Panc1 (cell line): ENCODE results near the gene SLX9. TPM values are rescaled to one million over a fixed set of nuclear protein-coding genes. Genes with fewer than 3 reads are reported as not detected.

Source experiments
- ATAC-seq: fragments of 200-7000 bp; cut with Tn5 transposase; 2 replicates; pipeline ENCODE4 v1.9.1; 2020; ENCODE audit warnings: mild to moderate bottlenecking, moderate library complexity
- BruUV-seq: library from RNA; stranded (reverse); fragments of 400-500 nt; replicated peaks from 2 replicates; lab custom pipeline; 2021; lab: Mats Ljungman, UMichigan
- CTCF ChIA-PET: fragments of 300-600 bp; sonication (Branson Sonifier 250); formaldehyde crosslinking; loops from one replicate; lab custom pipeline; 2022; ENCODE audit warnings: antibody characterized with exemption; lab: Charles Lee
- POLR2A ChIA-PET: fragments of 300-600 bp; sonication (Branson Sonifier 250); formaldehyde crosslinking; loops from one replicate; lab custom pipeline; 2022; ENCODE audit warnings: antibody characterized with exemption; lab: Charles Lee
- DNase-seq: peaks from one replicate; pipeline ENCODE4 v3.0.0-alpha.2; 2010; ENCODE audit warnings: low read depth, low spot score
- H3K27ac ChIP-seq: 2 replicates; pipeline ENCODE4 v1.5.1; 2011; ENCODE audit warnings: mild to moderate bottlenecking, low read length, inconsistent platforms
- H3K27me3 ChIP-seq: fragments of 200-500 bp; sonication (Bioruptor generic); 2 replicates; pipeline ENCODE4 v1.6.0; 2014; ENCODE audit warnings: low read length, inconsistent platforms; ENCODE audit not compliant: control insufficient read depth, insufficient read depth
- H3K36me3 ChIP-seq: fragments of 200-500 bp; sonication (Bioruptor generic); 2 replicates; pipeline ENCODE4 v1.5.1; 2014; ENCODE audit warnings: inconsistent platforms, mild to moderate bottlenecking, low read length, moderate library complexity; ENCODE audit not compliant: control insufficient read depth, insufficient read depth
- H3K4me1 ChIP-seq: 2 replicates; pipeline ENCODE4 v1.5.1; 2011; ENCODE audit warnings: inconsistent platforms, mild to moderate bottlenecking, low read length, moderate library complexity; ENCODE audit not compliant: control insufficient read depth, insufficient read depth
- H3K4me3 ChIP-seq, 2 experiments: 2 replicates each; pipeline ENCODE4 v1.5.1; 2011 to 2012; ENCODE audit warnings: low read depth in 2 of 2, low read length in 2 of 2, mild to moderate bottlenecking in 2 of 2, inconsistent platforms in 1 of 2, moderate library complexity in 1 of 2
- H3K9me3 ChIP-seq: fragments of 200-500 bp; sonication (Bioruptor generic); 2 replicates; pipeline ENCODE4 v1.5.1; 2014; ENCODE audit warnings: low read depth, mild to moderate bottlenecking, inconsistent platforms, low read length, moderate library complexity; ENCODE audit not compliant: control insufficient read depth, insufficient read depth
- CTCF ChIP-seq: fragments of 450-650 bp; IDR thresholded peaks from 2 replicates; pipeline ENCODE4 v1.5.1; 2017; ENCODE audit warnings: mild to moderate bottlenecking
- POLR2AphosphoS5 ChIP-seq: IDR thresholded peaks from 2 replicates; pipeline ENCODE4 v1.6.1; 2012; ENCODE audit warnings: mild to moderate bottlenecking, low read depth, low read length, moderate library complexity
- REST ChIP-seq, 2 experiments: IDR thresholded peaks; 2 replicates each; pipeline ENCODE4 v1.6.1; 2011 to 2012; ENCODE audit warnings: low read depth in 2 of 2, control low read depth in 1 of 2, low read length in 1 of 2, mild to moderate bottlenecking in 1 of 2, moderate library complexity in 1 of 2; ENCODE audit not compliant: insufficient read depth in 1 of 2
- SIN3A ChIP-seq: IDR thresholded peaks from 2 replicates; pipeline ENCODE4 v1.6.1; 2012; ENCODE audit warnings: low read depth, mild to moderate bottlenecking, low read length, moderate library complexity, borderline replicate concordance; ENCODE audit not compliant: insufficient read depth
- TCF7L2 ChIP-seq: IDR thresholded peaks from 2 replicates; pipeline ENCODE4 v1.6.1; 2011; ENCODE audit warnings: mild to moderate bottlenecking, low read depth, low read length, inconsistent platforms
- in situ Hi-C: cut with HindIII; loops from 2 replicates; pipeline ENCODE4 v1.10.0; 2016; ENCODE audit warnings: low sequenced_read_pairs, low pct_unique_long_range_greater_than_20kb
- intact Hi-C: fragments of 100-400 bp; cut with micrococcal nuclease; formaldehyde crosslinking; loops from one replicate; pipeline ENCODE4 v1.10.0; 2022; ENCODE audit not compliant: unreplicated experiment
- total RNA-seq: library from RNA; stranded (reverse); gene quantifications from one replicate; pipeline ENCODE4 v1.2.1, GENCODE V29; 2021; ENCODE audit not compliant: unreplicated experiment

Gene SLX9
- total RNA-seq, 1 experiment from 2014 or later: 50.9 TPM

GRCh38 chr21:44998086-44998620 is 58.3 kb downstream of the SLX9 start:
- no peaks in the 10 kb centered on the region for H3K27me3 ChIP-seq
- no peak overlapping the region for H3K4me3 ChIP-seq
- intact Hi-C loops (no loop called here), in situ Hi-C loops (no loop called here)
- CTCF ChIA-PET: no interaction called here
- no peak for ATAC-seq
- H3K36me3 ChIP-seq: no peaks in the 10 kb centered on the region
- no peak for DNase-seq
- TF ChIP-seq REST (IDR thresholded peaks at IDR 0.05; ENCODE audit: insufficient read depth in 1 of 2, low read depth in 2 of 2, low read length in 1 of 2): no peak
- TF ChIP-seq SIN3A: no peak
- TF ChIP-seq TCF7L2: no peak
- TF ChIP-seq CTCF: no peak
- TF ChIP-seq POLR2AphosphoS5: no peak
- BruUV-seq: no TSS peak
- no peaks in the 10 kb centered on the region; the same call in 1 of the 2 replicates for H3K4me1 ChIP-seq
- no peak overlapping the region for H3K27ac ChIP-seq
- H3K9me3 ChIP-seq: no peaks in the 10 kb centered on the region
- POLR2A ChIA-PET: interaction anchor here (0.5 kb wide), 1 partner anchor 41 kb away, joined by 3 read pairs; no protein-coding TSS in a partner anchor

- in situ Hi-C loops (no loop called here), intact Hi-C loops (no loop called here)
- H3K4me1 ChIP-seq: no peaks in the 10 kb centered on the region; the same call in 1 of the 2 replicates
- no TSS peak for BruUV-seq
- no peaks in the 10 kb centered on the region for H3K27me3 ChIP-seq
- no peak overlapping the region for H3K4me3 ChIP-seq
- ATAC-seq: no peak
- H3K36me3 ChIP-seq: no peaks in the 10 kb centered on the region
- no peak overlapping the region for H3K27ac ChIP-seq
- ChIA-PET CTCF (interaction anchor here (0.6 kb wide), 1 partner anchor 9 kb away, joined by 3 read pairs; no protein-coding TSS in a partner anchor), POLR2A (no interaction called here)
- no peaks in the 10 kb centered on the region for H3K9me3 ChIP-seq
- no peak for DNase-seq
- TF ChIP-seq CTCF (no peak), SIN3A (no peak), TCF7L2 (no peak), REST (IDR thresholded peaks at IDR 0.05; ENCODE audit: insufficient read depth in 1 of 2, low read depth in 2 of 2, low read length in 1 of 2) (no peak), POLR2AphosphoS5 (no peak)
Measured at GRCh38 chr21:44998621-44999427, 59.0 kb downstream of the SLX9 start.
